ENCODE measurements around the gene CMIP.

The CMIP gene

GRCh38 chr16:81629034-81629802, 184.6 kb downstream of the CMIP start:
- FAIRE-seq, result no peak

- FAIRE-seq, result no peak
Observed at GRCh38 chr16:81629896-81630634, 185.5 kb downstream of the CMIP start.

- no peak for FAIRE-seq
Observed at GRCh38 chr16:81630635-81631031, 186.0 kb downstream of the CMIP start.

- no peak for FAIRE-seq
Observed at GRCh38 chr16:81632392-81633146, 188.0 kb downstream of the CMIP start.

- FAIRE-seq, result no peak
Observed at GRCh38 chr16:81633147-81633619, 188.6 kb downstream of the CMIP start.

GRCh38 chr16:81633680-81634379, 189.2 kb downstream of the CMIP start:
- FAIRE-seq, result no peak

GRCh38 chr16:81634380-81635062, 189.9 kb downstream of the CMIP start:
- FAIRE-seq, result no peak

- no peak for FAIRE-seq
Observed at GRCh38 chr16:81635063-81635937, 190.7 kb downstream of the CMIP start.

GRCh38 chr16:81636298-81636993, 191.8 kb downstream of the CMIP start:
- no peak for FAIRE-seq

- FAIRE-seq, result no peak
Observed at GRCh38 chr16:81637336-81638235, 193.0 kb downstream of the CMIP start.

- no peak for FAIRE-seq
Observed at GRCh38 chr16:81638286-81638945, 193.8 kb downstream of the CMIP start.

- FAIRE-seq, result no peak
Observed at GRCh38 chr16:81639348-81639747, 194.7 kb downstream of the CMIP start.

GRCh38 chr16:81639931-81640680, 195.5 kb downstream of the CMIP start:
- no peak for FAIRE-seq

- no peak for FAIRE-seq
Observed at GRCh38 chr16:81640681-81641070, 196.1 kb downstream of the CMIP start.

GRCh38 chr16:81641395-81642106, 196.9 kb downstream of the CMIP start:
- FAIRE-seq, result no peak

GRCh38 chr16:81642107-81642436, 197.5 kb downstream of the CMIP start:
- no peak for FAIRE-seq

- FAIRE-seq, result no peak
Observed at GRCh38 chr16:81642943-81643342, 198.3 kb downstream of the CMIP start.
